Neural cell (in vitro differentiated cells): ENCODE results near the gene BCCIP. TPM values are rescaled to one million over a fixed set of nuclear protein-coding genes. Genes with fewer than 3 reads are reported as not detected.

ENCODE experiments used
- H2AFZ ChIP-seq: fragments of 200-600, 300-800 bp; sonication (generic), shearing (Covaris generic); 2 replicates; pipeline ENCODE4 v1.6.0; 2014; ENCODE audit warnings: low read depth, mild to moderate bottlenecking, antibody characterized with exemption, low read length, moderate library complexity
- H3F3A ChIP-seq: fragments of 200-600 bp; shearing (Covaris generic); 2 replicates; pipeline ENCODE4 v1.6.1; 2016; ENCODE audit warnings: mild to moderate bottlenecking, moderate library complexity, mixed read lengths, antibody characterized with exemption, low read length; ENCODE audit not compliant: insufficient read depth, poor library complexity, severe bottlenecking
- H3K27ac ChIP-seq: fragments of 200-600, 300-800 bp; sonication (generic), shearing (Covaris generic); 2 replicates; pipeline ENCODE4 v1.5.1; 2014; ENCODE audit warnings: mild to moderate bottlenecking, low read length, moderate library complexity
- H3K27me3 ChIP-seq: fragments of 300-800, 200-600 bp; sonication (generic), shearing (Covaris generic); 2 replicates; pipeline ENCODE4 v1.6.0; 2014; ENCODE audit warnings: mild to moderate bottlenecking, low read depth, low read length, moderate library complexity; ENCODE audit not compliant: insufficient read depth
- H3K36me3 ChIP-seq: fragments of 300-800, 200-600 bp; sonication (generic), shearing (Covaris generic); 2 replicates; pipeline ENCODE4 v1.5.1; 2014; ENCODE audit warnings: mild to moderate bottlenecking, antibody characterized with exemption, low read length, moderate library complexity; ENCODE audit not compliant: insufficient read depth
- H3K4me2 ChIP-seq: fragments of 300-800, 200-600 bp; sonication (generic), shearing (Covaris generic); 2 replicates; pipeline ENCODE4 v1.6.0; 2014; ENCODE audit warnings: mild to moderate bottlenecking, low read length
- H3K4me3 ChIP-seq: fragments of 300-800, 200-600 bp; sonication (generic), shearing (Covaris generic); 2 replicates; pipeline ENCODE4 v1.5.1; 2014; ENCODE audit warnings: mild to moderate bottlenecking, low read length, moderate library complexity
- H3K79me2 ChIP-seq: fragments of 200-600 bp; shearing (Covaris generic); replicated peaks from 2 replicates; pipeline ENCODE4 v1.6.0; 2014; ENCODE audit warnings: mild to moderate bottlenecking, low read length, moderate library complexity; ENCODE audit not compliant: insufficient read depth
- H3K9ac ChIP-seq: fragments of 300-800, 200-600 bp; sonication (generic), shearing (Covaris generic); 2 replicates; pipeline ENCODE4 v1.6.1; 2016; ENCODE audit warnings: mild to moderate bottlenecking, low read length, mixed read lengths
- H3K9me2 ChIP-seq: fragments of 200-600 bp; shearing (Covaris generic); 2 replicates; pipeline ENCODE4 v1.6.1; 2016; ENCODE audit warnings: mild to moderate bottlenecking, low read length, mixed read lengths; ENCODE audit not compliant: insufficient read depth
- H3K9me3 ChIP-seq: fragments of 200-600, 300-800 bp; sonication (generic), shearing (Covaris generic); 2 replicates; pipeline ENCODE4 v1.6.1; 2016; ENCODE audit warnings: mild to moderate bottlenecking, mixed run types, low read length, moderate library complexity, mixed read lengths
- H4K20me1 ChIP-seq: fragments of 200-600 bp; shearing (Covaris generic); 2 replicates; pipeline ENCODE4 v1.6.1; 2016; ENCODE audit warnings: mild to moderate bottlenecking, mixed run types; ENCODE audit not compliant: insufficient read depth
- CTCF ChIP-seq: fragments of 450-650 bp; IDR thresholded peaks from 2 replicates; pipeline ENCODE4 v1.5.1; 2014; ENCODE audit warnings: antibody characterized with exemption, mild to moderate bottlenecking, moderate library complexity; ENCODE audit not compliant: poor library complexity, severe bottlenecking
- EP300 ChIP-seq: fragments of 450-650 bp; conservative IDR thresholded peaks from 2 replicates; pipeline ENCODE4 v1.6.1; 2014; ENCODE audit warnings: antibody characterized with exemption, mild to moderate bottlenecking, moderate library complexity; ENCODE audit not compliant: poor library complexity, severe bottlenecking
- EZH2 ChIP-seq: fragments of 200-600, 300-800 bp; shearing (Covaris generic), sonication (generic); IDR thresholded peaks from 2 replicates; pipeline ENCODE4 v1.6.1; 2014; ENCODE audit warnings: antibody characterized with exemption, low read length, borderline replicate concordance, mild to moderate bottlenecking; ENCODE audit not compliant: insufficient read depth, poor library complexity, severe bottlenecking
- MXI1 ChIP-seq: fragments of 450-650 bp; conservative IDR thresholded peaks from 2 replicates; pipeline ENCODE4 v1.6.1; 2014; ENCODE audit warnings: antibody characterized with exemption, mild to moderate bottlenecking; ENCODE audit not compliant: poor library complexity, severe bottlenecking
- POLR2AphosphoS5 ChIP-seq: IDR thresholded peaks from 2 replicates; pipeline ENCODE4 v1.6.1; 2012
- RAD21 ChIP-seq: fragments of 450-650 bp; conservative IDR thresholded peaks from 2 replicates; pipeline ENCODE4 v1.6.1; 2014; ENCODE audit warnings: antibody characterized with exemption, mild to moderate bottlenecking, moderate library complexity
- REST ChIP-seq: IDR thresholded peaks from 2 replicates; pipeline ENCODE4 v1.6.1; 2012; ENCODE audit warnings: borderline replicate concordance
- SMC3 ChIP-seq: fragments of 450-650 bp; conservative IDR thresholded peaks from 2 replicates; pipeline ENCODE4 v1.6.1; 2014; ENCODE audit warnings: antibody characterized with exemption, mild to moderate bottlenecking, moderate library complexity; ENCODE audit not compliant: poor library complexity
- TAF1 ChIP-seq: IDR thresholded peaks from 2 replicates; pipeline ENCODE4 v1.6.1; 2012; ENCODE audit warnings: low read depth
- polyA plus RNA-seq: library from polyadenylated mRNA; depleted of rRNA; stranded (reverse); fragments of >200 nt; gene quantifications from 2 replicates; pipeline ENCODE4 v1.2.3, GENCODE V29; 2014

Gene BCCIP
- polyA plus RNA-seq, 1 donor from 2014 or later: 95.8 TPM

GRCh38 chr10:125852487-125852886 lies 29.1 kb downstream of the BCCIP start:
- Histone ChIP-seq H3K4me2 (no peak overlapping the region), H4K20me1 (no peaks in the 10 kb centered on the region), H3K9me2 (no peaks in the 10 kb centered on the region), H3K4me3 (no peak overlapping the region), H3K79me2 (no peaks in the 10 kb centered on the region), H2AFZ (no peak overlapping the region), H3F3A (no peaks in the 10 kb centered on the region), H3K36me3 (no peaks in the 10 kb centered on the region), H3K27me3 (no peaks in the 10 kb centered on the region), H3K27ac (peak overlapping the region; percentile 18), H3K9me3 (no peaks in the 10 kb centered on the region), H3K9ac (no peak overlapping the region)
- TF ChIP-seq EP300 (peak; percentile 49), REST (no peak)

GRCh38 chr10:125857185-125857760 lies 33.9 kb downstream of the BCCIP start:
- Histone ChIP-seq H3K27ac (no peak overlapping the region), H3K4me3 (no peak overlapping the region), H3K27me3 (no peaks in the 10 kb centered on the region), H3K9me3 (no peaks in the 10 kb centered on the region), H3F3A (no peaks in the 10 kb centered on the region), H2AFZ (no peak overlapping the region), H3K9me2 (no peaks in the 10 kb centered on the region), H3K79me2 (no peaks in the 10 kb centered on the region), H3K36me3 (no peaks in the 10 kb centered on the region), H3K4me2 (no peak overlapping the region), H3K9ac (no peak overlapping the region), H4K20me1 (no peaks in the 10 kb centered on the region)
- TF ChIP-seq POLR2AphosphoS5 (no peak), REST (no peak), EZH2 (no peak), RAD21 (no peak), EP300 (no peak), MXI1 (no peak), TAF1 (no peak), SMC3 (no peak), CTCF (no peak)
